KMS-11 (cell line): ENCODE data around the gene PIN1.
"Not testable (repeated sequence)": the region's sequence is repeated elsewhere in the genome, so short reads cannot be mapped to it uniquely, and the experiment has no call there.

ENCODE experiments used
- H2AFZ ChIP-seq: fragments of 200-600 bp; sonication (generic); 2 replicates; pipeline ENCODE4 v1.6.1; 2016; ENCODE audit warnings: antibody characterized with exemption, mixed run types, low read depth
- H3K27ac ChIP-seq: fragments of 200-600 bp; sonication (generic); 2 replicates; pipeline ENCODE4 v1.6.1; 2016; ENCODE audit warnings: mild to moderate bottlenecking, mixed run types
- H3K27me3 ChIP-seq: fragments of 200-600 bp; sonication (generic); 2 replicates; pipeline ENCODE4 v1.6.1; 2017; ENCODE audit warnings: mild to moderate bottlenecking, low read depth, mixed run types, moderate library complexity; ENCODE audit not compliant: insufficient read depth
- H3K36me3 ChIP-seq: fragments of 200-600 bp; sonication (generic); 2 replicates; pipeline ENCODE4 v1.6.1; 2017; ENCODE audit warnings: mild to moderate bottlenecking, mixed run types; ENCODE audit not compliant: insufficient read depth
- H3K4me1 ChIP-seq: fragments of 200-600 bp; sonication (generic); 2 replicates; pipeline ENCODE4 v1.6.1; 2016; ENCODE audit warnings: mild to moderate bottlenecking, low read depth, mixed run types; ENCODE audit not compliant: poor library complexity, severe bottlenecking
- H3K4me2 ChIP-seq: fragments of 200-600 bp; sonication (generic); 2 replicates; pipeline ENCODE4 v1.7.0; 2016; ENCODE audit warnings: mild to moderate bottlenecking, mixed run types
- H3K4me3 ChIP-seq: fragments of 200-600 bp; sonication (generic); IDR thresholded peaks from 2 replicates; pipeline ENCODE4 v1.6.1; 2017; ENCODE audit warnings: low read depth, low read length, mixed read lengths; ENCODE audit not compliant: insufficient read depth
- H3K79me2 ChIP-seq: fragments of 200-600 bp; sonication (generic); 2 replicates; pipeline ENCODE4 v1.6.1; 2016; ENCODE audit warnings: low read depth, mixed run types; ENCODE audit not compliant: insufficient read depth
- H3K9ac ChIP-seq: fragments of 200-600 bp; sonication (generic); 2 replicates; pipeline ENCODE4 v1.6.1; 2016; ENCODE audit warnings: mild to moderate bottlenecking, mixed run types
- H4K20me1 ChIP-seq: fragments of 200-600 bp; sonication (generic); 2 replicates; pipeline ENCODE4 v1.6.1; 2016; ENCODE audit warnings: mild to moderate bottlenecking, mixed run types; ENCODE audit not compliant: insufficient read depth
- CTCF ChIP-seq: fragments of 200-600 bp; sonication (generic); conservative IDR thresholded peaks from 2 replicates; pipeline ENCODE4 v1.6.1; 2017; ENCODE audit warnings: low read depth, mild to moderate bottlenecking, antibody characterized with exemption, low read length, moderate library complexity, mixed read lengths

The PIN1 gene

GRCh38 chr19:9789066-9789465, 46.1 kb upstream of the PIN1 start:
- H3K27ac ChIP-seq, result no peak overlapping the region

GRCh38 chr19:9789579-9789978, 45.5 kb upstream of the PIN1 start:
- not testable (repeated sequence) for H4K20me1 ChIP-seq, H3K27ac ChIP-seq, H3K9ac ChIP-seq, H2AFZ ChIP-seq, H3K4me2 ChIP-seq, H3K79me2 ChIP-seq, H3K27me3 ChIP-seq, H3K36me3 ChIP-seq, H3K4me3 ChIP-seq
- H3K4me1 ChIP-seq, result peaks cover 11% of the 10 kb centered on the region

More at GRCh38 chr19:9789066-9789465, 46.1 kb upstream of the PIN1 start:
- no peak for TF ChIP-seq CTCF
- Histone ChIP-seq H3K4me3 (no peak overlapping the region), H3K9ac (no peak overlapping the region), H4K20me1 (no peaks in the 10 kb centered on the region), H3K36me3 (no peaks in the 10 kb centered on the region), H3K4me1 (peaks cover 13% of the 10 kb centered on the region), H2AFZ (no peak overlapping the region), H3K27me3 (no peaks in the 10 kb centered on the region), H3K79me2 (no peaks in the 10 kb centered on the region), H3K4me2 (no peak overlapping the region)

- H3K79me2 ChIP-seq, H3K36me3 ChIP-seq, H3K27me3 ChIP-seq, H3K4me3 ChIP-seq, H4K20me1 ChIP-seq, H3K27ac ChIP-seq, H3K9ac ChIP-seq: not testable (repeated sequence)
- peak overlapping the region; percentile 54 for H3K4me2 ChIP-seq
- H2AFZ ChIP-seq, result peak overlapping the region; percentile 54
- H3K4me1 ChIP-seq, result peaks cover 11% of the 10 kb centered on the region
Measured at GRCh38 chr19:9791073-9791367, 44.1 kb upstream of the PIN1 start.

- no peak for TF ChIP-seq CTCF
- no peaks in the 10 kb centered on the region for H3K27me3 ChIP-seq
- H3K4me2 ChIP-seq, result peak overlapping the region; percentile 54
- H4K20me1 ChIP-seq, result no peaks in the 10 kb centered on the region
- no peaks in the 10 kb centered on the region for H3K79me2 ChIP-seq
- H2AFZ ChIP-seq, result peak overlapping the region; percentile 54
- H3K27ac ChIP-seq, result no peak overlapping the region
- no peak overlapping the region for H3K4me3 ChIP-seq
- H3K4me1 ChIP-seq, result peaks cover 18% of the 10 kb centered on the region
- no peaks in the 10 kb centered on the region for H3K36me3 ChIP-seq
- H3K9ac ChIP-seq, result no peak overlapping the region
Measured at GRCh38 chr19:9791552-9792205, 43.4 kb upstream of the PIN1 start.

- Histone ChIP-seq H3K9ac (peak overlapping the region; percentile 31; the same call in 1 of the 2 replicates), H3K79me2 (no peaks in the 10 kb centered on the region), H2AFZ (peak overlapping the region; percentile 76; the same call in 1 of the 2 replicates), H4K20me1 (no peaks in the 10 kb centered on the region), H3K27me3 (no peaks in the 10 kb centered on the region), H3K4me1 (peaks cover 19% of the 10 kb centered on the region), H3K4me3 (no peak overlapping the region), H3K27ac (no peak overlapping the region; the same call in 1 of the 2 replicates), H3K36me3 (no peaks in the 10 kb centered on the region), H3K4me2 (peak overlapping the region; percentile 51; the same call in 1 of the 2 replicates)
- no peak for TF ChIP-seq CTCF
Measured at GRCh38 chr19:9792206-9793070, 42.7 kb upstream of the PIN1 start.
